GM12874 (cell line): ENCODE results near the gene OXCT2.

Experiments
- CTCF ChIP-seq: IDR thresholded peaks from 2 replicates; pipeline ENCODE4 v1.5.1; 2011; ENCODE audit warnings: low read depth, mild to moderate bottlenecking, control low read depth, low read length, moderate library complexity; ENCODE audit not compliant: insufficient read depth

OXCT2 gene

DNA sequence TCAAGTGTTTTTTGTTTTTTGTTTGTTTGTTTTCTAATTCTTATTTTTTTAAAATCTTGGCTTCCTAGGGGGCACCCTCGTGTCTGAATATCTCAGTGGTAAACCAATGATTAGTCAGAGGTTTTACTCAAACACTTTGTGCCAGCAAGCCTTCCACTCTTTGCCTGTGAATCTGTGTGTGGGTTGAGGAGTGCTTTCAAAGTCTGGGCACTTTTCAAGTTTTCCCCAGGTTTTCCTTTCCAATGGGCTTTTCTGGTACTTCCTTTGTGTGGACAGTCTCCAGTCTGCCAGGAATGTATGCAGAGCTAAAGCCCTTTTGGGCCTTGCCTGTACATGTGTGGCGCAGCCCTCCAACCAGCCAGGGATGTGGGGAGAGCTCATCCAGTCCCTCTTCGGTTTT, 42.1 kb downstream of the OXCT2 start:
- no peak for TF ChIP-seq CTCF

GRCh38 chr1:39727932-39728317, 43.2 kb downstream of the OXCT2 start:
- TF ChIP-seq CTCF, result no peak

GRCh38 chr1:39727221-39727931, 43.8 kb downstream of the OXCT2 start:
- TF ChIP-seq CTCF, result no peak

DNA sequence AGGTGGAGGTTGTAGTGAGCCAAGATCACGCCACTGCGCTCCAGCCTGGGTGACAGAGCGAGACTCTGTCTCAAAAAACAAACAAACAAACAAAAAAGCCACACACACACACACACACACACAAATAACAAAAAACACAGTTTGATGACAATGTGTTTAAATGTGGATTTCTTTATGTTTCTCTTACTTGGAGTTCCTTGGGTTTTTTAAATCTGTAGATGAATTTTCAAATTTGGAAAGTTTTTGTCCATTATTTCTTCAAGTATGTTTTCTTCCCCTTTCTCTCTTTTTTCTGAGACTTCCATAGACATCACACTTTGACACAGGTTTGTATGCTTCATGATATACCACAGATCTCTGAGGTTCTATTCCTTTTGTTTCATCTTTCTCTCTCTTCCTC, 44.5 kb downstream of the OXCT2 start:
- TF ChIP-seq CTCF, result no peak

DNA sequence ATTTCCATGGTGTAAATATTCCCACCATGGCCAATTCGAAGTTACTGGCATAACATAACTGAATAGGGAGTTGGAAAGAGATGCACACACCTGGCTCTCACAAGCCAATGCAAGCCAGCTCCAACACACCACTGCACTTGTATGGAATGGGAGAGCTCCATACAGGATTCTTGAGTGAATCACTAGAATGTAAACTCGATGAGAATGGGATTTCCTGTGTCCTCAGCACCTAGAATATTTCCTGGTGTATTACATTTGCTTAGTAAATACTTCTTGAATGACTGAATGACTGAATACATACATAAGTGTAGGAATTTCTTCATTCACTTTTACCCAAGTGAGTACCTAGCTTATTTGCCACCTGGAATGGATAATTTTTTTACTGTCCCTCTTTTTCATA, 48.7 kb downstream of the OXCT2 start:
- no peak for TF ChIP-seq CTCF

DNA sequence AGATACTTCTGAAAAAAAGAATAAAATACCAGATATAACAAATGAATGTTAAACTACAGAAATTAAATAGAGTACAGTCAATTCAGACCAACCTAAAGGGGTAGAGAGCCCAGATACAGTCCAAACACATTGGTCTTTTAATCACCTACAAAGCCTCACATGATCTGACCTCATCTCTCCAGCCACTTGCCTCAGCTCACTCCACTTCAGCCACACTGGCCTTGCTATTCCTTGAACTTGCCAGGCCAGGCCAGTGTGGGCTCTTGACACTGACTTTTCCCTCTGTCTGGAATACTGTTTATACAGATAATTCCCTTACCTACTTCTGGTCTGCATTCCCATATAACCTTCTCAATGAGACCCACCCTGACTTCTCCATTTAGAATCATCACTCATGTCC, 49.5 kb downstream of the OXCT2 start:
- TF ChIP-seq CTCF, result no peak

DNA sequence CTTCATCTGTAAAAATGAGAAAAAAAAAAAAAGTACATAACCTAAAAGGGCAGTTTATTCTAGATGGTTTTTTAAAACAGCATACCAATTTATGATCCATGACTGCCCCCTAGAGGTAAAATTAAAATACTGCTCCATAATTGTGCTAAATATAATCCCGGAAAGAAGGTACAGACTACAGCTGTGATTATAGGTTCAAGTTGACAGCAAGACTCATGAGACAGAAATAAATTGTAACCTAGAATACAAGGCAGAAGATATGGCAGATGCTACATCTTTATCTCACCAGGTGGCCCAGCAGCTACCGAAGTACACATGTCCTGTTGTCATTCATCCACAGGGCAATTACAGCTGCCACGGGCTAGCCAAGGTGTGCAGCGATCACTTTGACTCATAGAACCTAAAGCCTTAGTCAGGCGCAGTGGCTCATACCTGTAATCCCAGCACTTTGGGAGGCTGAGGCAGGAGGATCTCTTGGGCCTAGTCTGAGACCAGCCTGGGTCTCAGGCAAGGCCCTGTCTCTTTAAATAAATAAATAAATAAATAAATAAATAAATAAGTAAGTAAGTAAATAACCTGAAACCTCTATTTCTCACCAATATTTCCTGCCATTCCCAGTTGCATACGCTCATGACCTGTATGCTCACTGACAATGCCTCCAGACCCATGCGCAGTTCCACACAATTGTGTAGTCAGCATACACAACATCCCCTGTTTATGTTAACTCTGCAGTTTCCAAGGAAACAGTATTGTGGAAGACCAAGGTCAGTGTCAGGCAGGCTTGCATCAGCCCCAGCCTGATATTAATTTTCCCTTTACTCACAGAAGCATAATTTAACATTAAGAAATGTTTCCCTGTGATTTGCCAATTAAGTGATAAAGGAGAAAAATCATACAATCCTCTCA, 50.8 kb downstream of the OXCT2 start:
- TF ChIP-seq CTCF, result peak; percentile 25; the same call in 1 of the 2 replicates
